NCI-H1417 treated with DMSO at 0.1 percent for 48 hours (cell line): ENCODE measurements around the gene SUPT7L.

ENCODE experiments used
- DNase-seq: peaks from one replicate; lab custom pipeline; 2025; lab: John Stamatoyannopoulos, UW

The SUPT7L gene, protein sequence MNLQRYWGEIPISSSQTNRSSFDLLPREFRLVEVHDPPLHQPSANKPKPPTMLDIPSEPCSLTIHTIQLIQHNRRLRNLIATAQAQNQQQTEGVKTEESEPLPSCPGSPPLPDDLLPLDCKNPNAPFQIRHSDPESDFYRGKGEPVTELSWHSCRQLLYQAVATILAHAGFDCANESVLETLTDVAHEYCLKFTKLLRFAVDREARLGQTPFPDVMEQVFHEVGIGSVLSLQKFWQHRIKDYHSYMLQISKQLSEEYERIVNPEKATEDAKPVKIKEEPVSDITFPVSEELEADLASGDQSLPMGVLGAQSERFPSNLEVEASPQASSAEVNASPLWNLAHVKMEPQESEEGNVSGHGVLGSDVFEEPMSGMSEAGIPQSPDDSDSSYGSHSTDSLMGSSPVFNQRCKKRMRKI

DNA sequence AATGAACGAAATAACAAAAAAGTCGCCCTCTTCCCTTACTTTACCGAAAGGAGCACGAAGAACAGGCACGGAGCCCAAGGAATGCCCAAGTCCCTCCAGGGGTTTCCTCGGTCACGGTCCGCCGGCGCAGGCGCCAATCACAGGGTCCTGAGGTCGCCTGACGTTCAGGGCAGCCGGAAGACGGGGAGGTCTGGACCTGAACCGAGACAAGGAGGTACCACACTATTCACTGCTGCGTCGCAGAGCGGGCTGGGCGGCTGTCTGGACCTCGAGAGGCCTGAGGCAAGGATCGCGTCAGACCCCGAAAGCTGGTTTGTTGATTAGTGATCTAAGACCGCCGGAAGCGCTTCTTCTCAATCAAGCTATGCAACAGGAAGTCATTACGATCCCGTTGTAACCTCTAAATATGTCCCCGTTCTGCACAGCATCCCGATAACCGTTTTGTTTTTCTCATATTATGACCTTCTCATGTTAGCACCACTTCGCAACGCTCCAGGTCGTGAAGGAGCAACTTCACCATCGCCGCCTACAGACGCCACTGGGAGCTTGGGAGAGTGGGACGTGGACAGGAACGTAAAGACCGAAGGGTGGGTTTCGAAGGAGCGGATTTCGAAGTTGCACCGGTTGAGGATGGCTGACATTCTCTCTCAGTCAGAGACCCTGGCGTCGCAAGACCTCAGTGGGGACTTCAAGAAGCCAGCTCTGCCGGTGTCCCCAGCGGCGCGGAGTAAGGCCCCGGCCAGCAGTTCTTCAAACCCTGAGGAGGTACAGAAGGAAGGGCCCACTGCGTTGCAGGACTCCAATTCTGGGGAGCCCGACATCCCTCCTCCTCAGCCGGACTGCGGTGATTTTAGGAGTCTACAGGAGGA is at the start of gene SUPT7L, which contains the start of gene SLC4A1AP:
Gene SUPT7L, minus strand, starts transcription at position 330 of the 869 bp plus-strand sequence. CDS start 1,422 bp downstream, outside the sequence.
Gene SLC4A1AP, plus strand, starts transcription at position 605 of the 869 bp plus-strand sequence. Its CDS starts 26 bp downstream, at position 631.
- peak; percentile 79 for DNase-seq

DNA sequence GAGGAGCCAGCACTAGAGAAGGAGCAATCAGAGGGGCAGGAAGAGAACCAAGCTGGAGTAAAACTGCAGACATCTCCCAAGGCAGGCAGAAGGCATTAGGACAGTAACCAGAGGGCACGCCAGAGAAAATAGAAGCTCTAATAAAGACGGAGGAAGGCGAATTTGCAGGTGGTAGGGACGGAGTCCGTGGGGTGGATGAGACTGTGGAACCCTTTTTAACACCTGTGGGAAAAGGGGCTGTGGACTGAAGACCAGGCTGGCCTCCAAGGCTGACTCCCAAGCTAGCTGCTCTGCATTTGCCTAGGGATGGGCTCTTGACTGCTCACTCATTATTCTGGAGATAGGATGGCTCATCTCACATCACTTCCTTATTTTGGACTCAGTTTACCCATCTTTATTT is 49.8 kb upstream of the SUPT7L start:
- no peak for DNase-seq

DNA sequence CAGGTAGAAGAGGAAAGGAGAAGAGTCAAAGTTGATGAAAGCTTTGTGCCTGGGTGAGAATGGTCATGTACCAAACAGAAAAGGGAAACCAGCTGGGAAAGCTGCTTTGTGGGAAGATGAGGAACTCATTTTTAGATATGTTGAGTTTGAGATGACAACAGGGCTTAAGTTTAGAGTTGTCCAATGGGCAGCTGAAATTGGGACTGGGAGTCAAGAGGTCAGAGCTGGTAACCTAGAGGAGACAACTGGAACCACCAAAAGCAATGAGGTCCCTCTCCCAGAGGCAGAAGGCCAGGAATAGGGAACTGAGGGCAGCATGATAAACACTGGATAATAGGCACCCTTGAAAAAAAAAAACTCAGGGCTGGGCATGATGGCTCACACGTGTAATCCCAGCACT is 49.1 kb upstream of the SUPT7L start:
- no peak for DNase-seq

DNA sequence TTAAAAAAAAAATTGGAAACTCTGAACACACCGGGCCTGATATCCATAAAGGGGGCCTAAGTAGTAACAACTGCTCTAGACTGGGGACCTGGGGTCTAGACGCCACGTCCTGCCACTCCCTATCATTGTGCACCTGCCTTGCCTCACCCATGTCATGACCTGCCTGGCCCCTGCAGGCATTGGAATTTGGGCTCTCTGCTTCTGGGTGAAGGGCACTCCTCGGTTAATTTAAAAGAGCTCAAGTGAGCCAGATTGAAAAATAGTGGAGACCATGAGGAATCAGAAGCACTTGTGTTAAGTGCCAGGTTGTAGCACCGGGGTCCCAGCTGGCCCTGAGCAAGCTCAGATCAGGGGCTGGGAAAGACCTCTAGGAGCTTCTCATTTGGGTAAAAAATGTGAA is 48.4 kb upstream of the SUPT7L start:
- DNase-seq = no peak

DNA sequence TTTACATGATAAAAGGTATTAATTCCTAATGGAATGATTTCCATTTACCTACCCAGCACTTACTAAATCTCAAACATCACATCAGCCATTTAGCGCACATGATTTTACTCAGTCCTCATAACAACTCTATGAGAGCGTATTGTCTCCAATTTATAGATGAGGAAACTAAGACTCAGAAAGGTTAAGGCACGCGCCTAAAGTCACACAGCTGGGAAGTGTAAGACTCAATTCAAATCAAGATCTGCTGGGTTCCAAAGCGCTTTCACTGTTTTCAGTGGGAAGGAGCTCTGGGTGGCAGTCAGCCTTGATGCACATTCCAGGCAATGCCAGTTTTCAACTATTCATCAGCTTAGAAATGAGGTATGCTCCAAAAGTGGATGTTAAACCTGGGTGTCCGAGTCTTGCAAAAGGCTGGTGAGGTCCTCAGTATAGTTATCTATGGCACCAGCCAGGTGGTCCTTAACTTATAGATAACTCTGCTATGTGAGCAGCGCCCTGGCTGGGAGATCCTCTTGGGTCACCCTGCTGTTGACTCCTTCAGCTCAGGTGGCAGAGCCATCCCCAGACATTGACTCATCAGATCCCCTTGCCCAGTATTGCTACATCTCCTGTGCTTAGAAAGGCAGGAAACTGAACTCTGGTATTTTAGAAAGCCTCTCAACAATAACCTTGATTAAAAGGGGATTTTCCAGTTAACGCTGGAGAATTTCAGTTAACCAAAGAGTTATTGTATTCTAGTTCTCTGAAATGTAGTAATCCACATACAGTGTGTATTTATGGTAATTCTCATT is 47.4 kb upstream of the SUPT7L start:
- no peak for DNase-seq

DNA sequence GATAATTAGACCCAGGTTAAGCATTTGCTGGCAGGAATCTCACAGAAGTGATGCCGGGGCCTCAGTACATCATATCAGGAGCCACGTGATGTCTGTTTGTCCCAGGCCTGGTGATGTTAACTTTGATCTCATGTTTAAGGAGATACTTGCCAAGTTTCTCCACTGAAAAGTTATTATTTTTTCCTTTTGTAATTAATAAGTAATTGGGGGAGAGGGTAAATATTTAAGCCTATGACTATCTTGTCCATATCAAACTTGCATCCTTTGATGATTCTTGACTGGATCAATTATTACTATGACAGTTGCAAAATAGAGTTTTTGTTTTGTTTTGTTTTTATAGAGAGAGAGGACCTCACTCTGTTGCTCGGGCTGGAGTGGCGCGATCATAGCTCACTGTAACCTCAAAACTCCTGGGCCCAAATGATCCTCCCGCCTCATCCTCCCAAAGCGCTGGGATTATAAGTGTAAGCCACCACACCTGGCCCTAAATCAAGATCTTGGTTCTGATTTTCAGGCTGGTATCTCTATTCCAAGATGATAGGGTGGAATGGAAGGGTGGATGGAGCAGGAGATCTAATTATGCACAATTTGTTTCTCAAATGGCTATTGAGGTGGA is 46.7 kb upstream of the SUPT7L start:
- DNase-seq = no peak

DNA sequence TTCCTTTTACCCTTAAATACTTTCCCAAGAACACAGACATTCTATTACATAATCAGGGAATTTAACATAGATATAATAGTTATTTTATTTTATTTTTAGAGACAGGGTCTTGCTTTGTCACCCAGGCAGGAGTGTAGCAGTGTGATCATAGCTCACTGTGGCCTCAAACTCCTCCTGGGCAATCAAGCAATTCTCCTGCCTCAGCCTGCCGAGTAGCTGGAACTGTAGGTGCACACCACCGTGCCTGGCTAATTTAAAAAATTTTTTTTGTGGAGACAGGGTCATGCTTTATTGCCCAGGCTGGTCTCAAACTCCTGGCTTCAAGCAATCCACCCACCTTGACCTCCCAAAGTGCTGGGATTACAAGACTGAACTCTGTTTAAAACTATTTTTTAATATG is 45.9 kb upstream of the SUPT7L start:
- DNase-seq = no peak

DNA sequence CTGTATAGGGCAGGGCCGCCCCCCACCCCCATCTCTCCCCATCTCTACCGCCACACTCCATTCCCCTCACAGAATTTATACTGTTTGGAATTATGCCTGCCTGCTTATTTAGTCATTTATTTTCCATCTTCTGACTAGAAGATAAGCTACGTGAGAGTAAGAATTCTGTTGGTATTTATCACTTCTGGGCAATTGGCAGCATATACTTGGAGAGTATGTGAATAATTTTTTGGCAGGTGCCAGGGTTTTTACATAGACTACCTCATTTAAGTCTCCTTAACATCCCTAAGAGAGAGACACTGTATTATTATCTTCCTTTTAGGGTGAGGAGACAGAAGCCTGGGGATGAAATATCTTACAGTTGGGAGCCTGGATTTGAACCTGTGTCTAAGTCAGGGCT is 45.3 kb upstream of the SUPT7L start:
- no peak for DNase-seq

DNA sequence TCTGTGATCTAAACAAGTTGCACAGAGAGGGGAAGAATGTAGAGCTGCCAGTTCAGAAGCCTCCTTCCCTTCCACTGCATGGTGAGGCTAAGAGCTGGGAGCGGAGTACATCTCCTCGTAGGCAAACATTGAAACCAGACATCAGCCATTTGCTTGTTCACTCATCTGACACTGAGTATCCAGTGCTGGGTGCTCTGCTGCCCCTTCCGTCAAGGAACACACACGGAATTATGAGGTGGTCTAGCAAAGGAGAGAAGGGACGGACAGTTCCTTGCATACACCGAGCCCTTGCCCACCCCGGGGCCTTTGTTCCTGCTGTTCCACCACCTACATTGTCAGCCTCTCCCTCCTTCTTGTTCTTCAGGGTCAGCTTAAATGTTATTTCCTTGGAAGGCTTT is 44.8 kb upstream of the SUPT7L start:
- no peak for DNase-seq

DNA sequence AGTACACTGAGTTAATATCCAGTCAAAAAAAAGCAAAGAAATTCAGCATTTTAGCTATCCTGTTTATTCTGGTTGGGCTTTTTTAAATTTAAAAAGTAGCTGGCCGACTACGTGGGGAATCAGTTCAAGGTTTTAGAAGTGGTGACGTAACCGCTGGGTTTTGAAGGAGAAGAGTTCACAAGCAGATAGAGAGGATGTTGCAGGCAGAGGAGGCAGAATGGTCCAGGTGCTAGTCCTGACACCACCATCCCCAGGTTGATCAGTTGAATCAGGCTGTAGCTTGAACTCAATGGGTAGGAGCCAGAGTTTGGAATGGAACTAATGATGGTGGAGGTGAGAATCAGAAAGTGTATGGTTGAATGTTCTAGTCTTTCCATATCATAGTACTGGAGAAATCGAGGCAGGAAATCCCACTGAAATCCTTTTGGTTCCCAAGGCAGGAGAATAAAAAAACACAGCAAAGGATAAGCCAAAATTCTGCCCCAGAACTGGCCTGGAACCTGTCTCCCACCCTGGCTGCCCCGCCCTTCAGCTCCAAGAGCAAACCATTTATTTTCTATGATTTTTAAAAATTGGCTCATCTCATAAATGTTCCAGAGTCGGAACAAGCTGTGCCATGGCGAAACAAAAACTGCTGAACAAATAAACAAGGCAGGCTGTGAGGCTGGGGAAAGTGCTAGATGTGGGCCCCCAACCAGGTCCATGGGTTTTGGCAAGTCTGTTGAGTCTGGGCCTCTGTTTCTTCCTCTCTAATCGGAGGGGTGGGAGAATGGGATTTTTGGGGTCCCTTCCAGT is 44.2 kb upstream of the SUPT7L start:
- no peak for DNase-seq

DNA sequence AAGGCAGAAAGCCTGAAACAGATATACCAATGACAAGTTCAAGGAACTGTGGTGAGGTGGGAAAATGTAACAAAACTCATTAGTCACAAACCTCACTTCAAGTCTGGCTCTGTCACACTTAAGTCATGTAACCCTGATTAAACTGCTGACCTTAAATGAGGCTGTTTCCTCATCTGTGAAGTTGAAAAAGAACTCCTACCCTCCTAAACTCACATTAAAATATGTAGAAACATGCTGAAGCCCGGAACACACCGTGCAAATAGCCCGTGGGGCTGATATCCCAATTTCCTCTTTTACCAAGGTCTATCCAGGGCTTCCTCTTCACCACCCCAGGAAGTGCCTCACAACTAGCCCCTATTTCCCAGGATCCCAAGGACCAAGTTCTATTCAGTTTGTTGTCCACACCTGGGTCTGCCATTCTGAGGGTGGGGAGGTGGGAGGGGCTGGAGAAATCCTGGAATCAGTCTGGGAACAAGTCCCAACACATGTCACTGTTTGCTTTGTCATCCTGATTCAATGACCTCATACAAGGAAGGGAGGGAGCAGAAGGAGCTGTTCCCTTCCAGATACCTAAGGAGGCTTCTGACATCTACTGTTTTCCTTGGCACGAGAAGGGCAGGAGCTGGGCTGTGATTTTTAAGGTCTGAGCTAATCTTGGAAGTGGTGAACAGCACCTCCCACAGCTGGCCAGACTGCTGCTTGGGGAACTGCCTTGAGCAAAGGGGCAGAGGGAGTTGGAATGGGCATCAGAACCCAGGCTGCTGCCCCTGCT is 42.6 kb upstream of the SUPT7L start:
- no peak for DNase-seq

DNA sequence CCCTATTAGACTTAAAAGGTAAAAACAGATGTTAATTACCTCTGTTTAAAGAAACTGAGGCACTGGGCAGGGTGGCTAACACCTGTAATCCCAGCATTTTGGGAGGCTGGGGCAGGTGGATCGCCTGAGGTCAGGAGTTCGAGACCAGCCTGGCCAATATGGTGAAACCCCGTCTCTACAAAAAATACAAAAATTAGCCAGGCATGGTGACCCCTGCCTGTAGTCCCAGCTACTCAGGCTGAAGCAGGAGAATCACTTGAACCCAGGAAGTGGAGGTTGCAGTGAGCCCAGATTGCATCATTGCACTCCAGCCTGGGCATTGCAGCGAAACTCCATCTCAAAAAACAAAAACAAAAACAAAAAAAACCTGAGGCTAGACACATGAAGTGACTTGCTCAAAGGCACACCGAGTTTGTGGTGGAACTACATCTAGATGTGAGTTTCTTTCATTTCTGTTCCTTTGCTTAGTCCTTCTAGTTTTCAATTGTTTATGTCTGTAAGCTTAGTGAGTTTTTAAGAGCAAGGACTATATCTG is 41.0 kb upstream of the SUPT7L start:
- DNase-seq = no peak

DNA sequence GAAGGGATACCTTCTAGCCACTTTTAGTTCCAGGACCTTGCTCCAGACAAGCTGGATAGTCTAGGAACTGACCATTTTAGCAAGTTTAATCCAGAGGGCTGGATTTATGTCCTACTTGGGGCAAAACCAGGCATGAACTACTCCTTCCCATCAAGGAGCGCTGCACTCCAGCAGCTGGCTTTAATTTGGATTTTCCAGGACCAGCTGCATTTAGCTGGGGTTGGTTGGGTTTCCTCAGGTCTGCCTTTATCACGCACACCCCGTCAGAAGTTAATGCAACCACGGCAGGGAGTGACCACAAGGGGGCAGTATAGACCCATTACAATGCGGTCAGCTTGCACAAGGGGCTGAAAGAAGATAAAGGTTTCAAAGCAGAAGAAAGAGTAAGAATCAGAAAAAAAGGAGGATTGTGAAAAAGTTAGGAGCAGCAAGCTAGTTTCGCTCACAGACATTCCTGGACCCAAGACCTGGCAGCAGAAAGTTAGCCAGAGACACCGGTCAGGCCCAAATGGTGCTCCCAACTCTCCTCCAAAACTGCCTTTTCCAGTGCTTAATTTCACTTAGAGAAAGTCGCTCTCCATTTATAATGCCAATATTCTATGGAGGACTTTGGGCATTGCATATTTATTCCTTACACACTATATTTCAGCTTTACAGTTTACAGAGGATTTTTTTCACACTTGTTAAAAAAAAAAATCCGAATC is 40.4 kb upstream of the SUPT7L start:
- peak; percentile 57 for DNase-seq

DNA sequence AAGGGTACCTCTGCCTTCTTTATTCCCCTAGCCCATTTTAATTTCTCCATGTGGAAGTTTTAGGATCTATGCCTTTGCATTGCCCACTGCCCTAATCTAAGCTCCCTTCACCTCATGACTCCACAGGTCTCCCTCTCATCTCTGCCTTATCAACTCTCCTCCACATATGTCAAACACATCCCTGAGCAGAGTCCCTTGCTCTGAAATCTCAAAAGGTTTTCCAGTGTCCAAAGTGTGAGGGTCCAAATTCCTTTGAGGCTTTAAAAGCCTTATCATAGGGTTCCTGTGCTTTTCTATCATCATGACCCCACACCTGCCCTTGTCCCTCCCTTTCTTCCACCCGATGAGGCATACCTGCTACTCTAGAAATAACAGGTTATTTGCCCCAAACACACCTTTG is 38.9 kb upstream of the SUPT7L start:
- DNase-seq = no peak

DNA sequence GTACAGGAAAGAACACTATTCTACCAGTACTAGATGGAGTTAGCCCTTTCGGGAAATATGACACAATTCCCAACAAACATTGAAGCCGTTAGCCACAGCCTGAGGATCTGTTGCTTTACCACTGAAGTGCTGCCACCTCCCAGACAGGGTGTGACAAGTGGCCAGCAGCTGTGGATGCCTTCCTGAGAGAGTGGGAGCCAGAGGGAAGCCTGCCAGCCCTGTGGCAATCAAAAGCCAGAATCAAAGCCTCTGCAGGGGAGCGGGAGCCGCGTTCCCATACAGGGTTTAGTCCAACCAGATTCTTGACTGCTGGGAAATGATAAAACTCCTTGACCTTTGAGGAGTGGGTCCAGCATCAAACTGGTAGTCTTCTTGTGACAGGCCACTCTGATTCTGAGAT is 38.3 kb upstream of the SUPT7L start:
- DNase-seq = no peak

DNA sequence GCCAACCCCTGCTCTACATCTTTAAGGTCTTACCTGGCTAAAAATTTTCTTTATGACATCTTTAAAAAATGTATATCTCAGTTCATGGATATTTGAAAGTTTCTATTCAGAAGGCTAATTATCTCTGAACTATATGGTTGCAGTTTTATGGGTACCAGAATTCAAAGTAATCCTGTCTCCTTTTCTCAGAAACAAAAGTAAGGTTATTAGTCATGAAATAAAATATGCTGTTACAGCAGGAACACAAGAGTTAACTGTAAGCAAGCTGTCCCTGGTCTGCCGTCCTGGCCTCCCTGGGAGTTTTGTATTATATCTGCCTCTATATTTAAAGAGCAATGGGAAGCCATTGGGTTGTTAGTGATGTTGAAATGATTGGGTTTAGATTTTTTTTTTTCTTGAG is 34.2 kb upstream of the SUPT7L start:
- DNase-seq = no peak

DNA sequence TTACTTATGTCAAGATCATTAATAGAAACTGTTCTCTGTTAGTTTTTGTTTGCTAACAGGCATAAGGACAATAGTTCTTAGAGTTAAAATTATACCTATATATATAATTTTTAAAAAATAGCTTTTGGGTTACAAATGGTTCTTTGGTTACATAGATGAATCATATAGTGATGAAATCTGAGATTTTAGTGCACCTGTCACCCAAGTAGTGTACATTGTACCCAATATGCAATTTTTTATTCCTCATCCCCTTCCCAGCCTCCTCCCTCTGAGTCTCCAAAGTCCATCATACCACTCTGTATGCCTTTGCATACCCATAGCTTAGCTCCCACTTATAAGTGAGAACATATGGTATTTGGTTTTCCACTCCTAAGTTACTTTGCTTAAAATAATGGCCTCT is 26.6 kb upstream of the SUPT7L start:
- no peak for DNase-seq

DNA sequence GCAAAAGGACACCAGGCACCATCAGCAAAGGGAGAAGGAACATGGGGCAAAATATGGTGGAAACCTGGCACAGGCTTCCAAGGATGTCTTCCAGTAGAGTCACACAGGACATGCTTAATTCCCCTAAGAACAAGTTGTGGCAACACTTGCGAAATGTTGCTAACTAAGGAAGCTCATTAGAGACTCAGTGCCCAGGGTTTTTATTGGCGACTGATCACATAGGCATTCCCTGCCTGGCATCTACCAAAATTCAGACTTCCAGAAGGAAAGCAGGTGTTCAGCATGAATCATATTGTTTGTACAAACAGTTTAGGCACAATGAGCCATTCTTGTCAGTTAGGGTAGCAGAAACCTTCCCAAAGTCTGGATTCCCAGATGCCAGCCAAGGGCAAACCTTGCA is 26.0 kb upstream of the SUPT7L start:
- no peak for DNase-seq

DNA sequence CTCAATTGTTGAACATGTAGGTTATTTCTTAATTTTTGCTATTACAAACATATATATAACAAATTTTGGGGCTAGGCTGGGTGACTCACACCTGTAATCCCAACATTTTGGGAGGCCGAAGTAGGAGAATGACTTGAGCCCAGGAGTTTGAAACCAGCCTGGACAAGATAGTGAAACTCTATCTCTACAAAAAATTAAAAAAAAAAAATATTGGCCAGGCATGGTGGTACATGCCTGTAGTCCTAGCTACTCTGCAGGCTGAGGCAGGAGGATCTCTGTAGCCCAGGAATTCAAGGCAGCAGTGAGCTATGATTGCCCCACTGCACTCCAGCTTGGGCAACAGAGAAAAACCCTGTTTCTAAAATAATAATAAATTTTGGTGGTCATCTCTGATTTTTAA is 23.8 kb upstream of the SUPT7L start:
- DNase-seq = no peak
